Measurements from ENCODE around the gene PKP4. TPM values are rescaled to one million over a fixed set of nuclear protein-coding genes. Genes with fewer than 3 reads are reported as not detected.
"Not testable (repeated sequence)": the region's sequence is repeated elsewhere in the genome, so short reads cannot be mapped to it uniquely, and the experiment has no call there.

Gene PKP4
- total RNA-seq, 6 donors from 2014 or later: 37.5 to 160 (median 60.8) TPM

GRCh38 chr2:158412206-158412605, 44.5 kb upstream of the PKP4 start:
- DNase-seq: no peak
- TF ChIP-seq POLR2AphosphoS5 (IDR thresholded peaks at IDR 0.05) (no peak), POLR2A (IDR thresholded peaks at IDR 0.05) (no peak), CTCF (IDR thresholded peaks at IDR 0.05) (no peak), EP300 (IDR thresholded peaks at IDR 0.05) (no peak)
- H3K4me1 ChIP-seq: no peaks in the 10 kb centered on the region
- no peak for ATAC-seq (ENCODE audit: low FRiP score in 2 of 2)
- no peak overlapping the region for H3K27ac ChIP-seq
- H3K36me3 ChIP-seq: no peaks in the 10 kb centered on the region
- H3K4me3 ChIP-seq: no peak overlapping the region
- no peaks in the 10 kb centered on the region for H3K27me3 ChIP-seq
- H3K9me3 ChIP-seq: peaks cover 4 to 20% (median 7%) of the 10 kb centered on the region in 4 donors
- 42 to 47% methylated on average over 3 of the region's 3 CpGs for WGBS, 2 donors

DNA sequence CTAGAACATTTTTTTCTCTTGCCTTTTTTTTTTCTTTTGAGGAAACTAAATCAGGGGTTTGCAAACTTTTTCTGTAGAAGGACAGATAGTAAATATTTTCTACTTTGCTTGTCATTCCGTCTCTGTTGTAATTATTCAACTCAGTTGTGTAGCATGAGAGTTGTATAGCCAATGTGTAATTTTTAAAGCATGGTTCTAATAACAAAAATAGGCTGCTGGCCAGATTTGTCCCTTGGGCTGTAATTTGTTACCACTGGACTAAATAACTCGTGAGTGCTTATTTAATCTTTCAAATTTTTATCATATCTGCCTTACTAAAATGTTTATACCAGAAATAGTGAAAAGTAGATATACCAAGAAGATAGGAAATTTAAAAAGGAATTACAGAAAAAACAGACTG, 43.2 kb upstream of the PKP4 start:
- H3K4me1 ChIP-seq: no peaks in the 10 kb centered on the region
- ATAC-seq (ENCODE audit: low FRiP score in 2 of 2): no peak
- no peak overlapping the region for H3K27ac ChIP-seq
- no peak for TF ChIP-seq POLR2AphosphoS5 (IDR thresholded peaks at IDR 0.05)
- TF ChIP-seq EP300 (IDR thresholded peaks at IDR 0.05): no peak
- TF ChIP-seq CTCF (IDR thresholded peaks at IDR 0.05): no peak
- H3K36me3 ChIP-seq: no peaks in the 10 kb centered on the region
- 58 to 67% methylated on average over 2 of the region's 2 CpGs for WGBS, 2 donors
- H3K27me3 ChIP-seq: no peaks in the 10 kb centered on the region
- peaks cover 4 to 20% (median 7%) of the 10 kb centered on the region in 4 donors for H3K9me3 ChIP-seq
- DNase-seq: no peak
- H3K4me3 ChIP-seq: no peak overlapping the region

GRCh38 chr2:158414538-158414937, 42.2 kb upstream of the PKP4 start:
- DNase-seq (no peak), ATAC-seq (ENCODE audit: low FRiP score in 2 of 2) (no peak)
- Histone ChIP-seq H3K27ac (no peak overlapping the region), H3K27me3 (no peaks in the 10 kb centered on the region), H3K4me3 (no peak overlapping the region), H3K4me1 (no peaks in the 10 kb centered on the region), H3K36me3 (no peaks in the 10 kb centered on the region), H3K9me3 (peaks cover 4 to 20% (median 7%) of the 10 kb centered on the region in 4 donors)
- 76 to 91% methylated on average over 1 of the region's 1 CpG for WGBS, 2 donors
- no peak for TF ChIP-seq POLR2AphosphoS5 (IDR thresholded peaks at IDR 0.05)
- TF ChIP-seq CTCF (IDR thresholded peaks at IDR 0.05): no peak
- TF ChIP-seq EP300 (IDR thresholded peaks at IDR 0.05): no peak
- TF ChIP-seq POLR2A (IDR thresholded peaks at IDR 0.05): no peak

DNA sequence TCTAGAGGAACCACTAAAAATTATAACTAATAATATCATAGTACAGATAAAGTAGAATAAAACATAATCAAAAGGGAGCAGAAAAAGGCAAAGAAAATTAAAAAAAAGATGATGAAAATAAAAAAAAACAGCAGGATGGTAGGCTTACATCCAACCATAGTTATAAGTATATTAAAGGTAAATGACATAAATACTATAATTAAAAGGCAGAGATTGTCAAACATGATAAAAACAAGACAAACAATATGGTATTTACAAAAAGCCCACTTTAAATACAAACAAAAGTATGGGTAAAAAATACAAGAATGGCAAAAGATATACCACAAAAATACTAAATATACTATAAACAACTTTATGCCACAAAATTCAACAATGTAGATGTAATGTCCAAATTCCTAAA, 24.6 kb upstream of the PKP4 start:
- Histone ChIP-seq H3K27me3 (no peaks in the 10 kb centered on the region), H3K4me1 (no peaks in the 10 kb centered on the region), H3K9me3 (peaks cover 3 to 18% (median 8%) of the 10 kb centered on the region in 4 donors), H3K4me3 (no peak overlapping the region), H3K36me3 (no peaks in the 10 kb centered on the region), H3K27ac (no peak overlapping the region)
- TF ChIP-seq POLR2AphosphoS5 (IDR thresholded peaks at IDR 0.05): no peak
- TF ChIP-seq CTCF (IDR thresholded peaks at IDR 0.05): no peak
- no peak for TF ChIP-seq POLR2A (IDR thresholded peaks at IDR 0.05)
- no peak for TF ChIP-seq EP300 (IDR thresholded peaks at IDR 0.05)
- no peak for DNase-seq
- no peak for ATAC-seq (ENCODE audit: low FRiP score in 2 of 2)

- not testable (repeated sequence) for H3K4me1 ChIP-seq; ATAC-seq (ENCODE audit: low FRiP score in 2 of 2); H3K27ac ChIP-seq; H3K36me3 ChIP-seq; H3K4me3 ChIP-seq; H3K27me3 ChIP-seq
- peaks cover 3 to 18% (median 8%) of the 10 kb centered on the region in 4 donors for H3K9me3 ChIP-seq
- 89 to 95% methylated on average over 11 to 13 of the region's 13 CpGs for WGBS, 2 donors
- peak in 1 of 2 donors; percentile 62 for DNase-seq
Observed at GRCh38 chr2:158433716-158434115, 23.0 kb upstream of the PKP4 start.

DNA sequence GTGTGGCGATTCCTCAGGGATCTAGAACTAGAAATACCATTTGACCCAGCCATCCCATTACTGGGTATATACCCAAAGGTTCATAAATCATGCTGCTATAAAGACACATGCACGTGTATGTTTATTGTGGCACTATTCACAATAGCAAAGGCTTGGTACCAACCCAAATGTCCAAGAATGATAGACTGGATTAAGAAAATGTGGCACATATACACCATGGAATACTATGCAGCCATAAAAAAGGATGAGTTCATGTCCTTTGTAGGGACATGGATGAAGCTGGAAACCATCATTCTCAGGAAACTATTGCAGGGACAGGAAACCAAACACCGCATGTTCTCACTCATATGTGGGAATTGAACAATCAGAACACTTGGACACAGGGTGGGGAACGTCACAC, 17.7 kb upstream of the PKP4 start:
- H3K27ac ChIP-seq; H3K4me3 ChIP-seq; H3K36me3 ChIP-seq; DNase-seq; H3K9me3 ChIP-seq; H3K27me3 ChIP-seq; ATAC-seq (ENCODE audit: low FRiP score in 2 of 2); H3K4me1 ChIP-seq: not testable (repeated sequence)
- 93 to 98% methylated on average over 4 of the region's 4 CpGs for WGBS, 2 donors
